CD4-positive, alpha-beta T cell treated with Interleukin-6 for 4 hours (primary cell): Measurements from ENCODE around the gene WBP1L.
"Not testable (repeated sequence)": the region's sequence is repeated elsewhere in the genome, so short reads cannot be mapped to it uniquely, and the experiment has no call there.

Experiments used
- DNase-seq: peaks from one replicate; pipeline ENCODE4 v3.0.0-alpha.2; 2020; ENCODE audit warnings: mixed read lengths

WBP1L gene

DNA sequence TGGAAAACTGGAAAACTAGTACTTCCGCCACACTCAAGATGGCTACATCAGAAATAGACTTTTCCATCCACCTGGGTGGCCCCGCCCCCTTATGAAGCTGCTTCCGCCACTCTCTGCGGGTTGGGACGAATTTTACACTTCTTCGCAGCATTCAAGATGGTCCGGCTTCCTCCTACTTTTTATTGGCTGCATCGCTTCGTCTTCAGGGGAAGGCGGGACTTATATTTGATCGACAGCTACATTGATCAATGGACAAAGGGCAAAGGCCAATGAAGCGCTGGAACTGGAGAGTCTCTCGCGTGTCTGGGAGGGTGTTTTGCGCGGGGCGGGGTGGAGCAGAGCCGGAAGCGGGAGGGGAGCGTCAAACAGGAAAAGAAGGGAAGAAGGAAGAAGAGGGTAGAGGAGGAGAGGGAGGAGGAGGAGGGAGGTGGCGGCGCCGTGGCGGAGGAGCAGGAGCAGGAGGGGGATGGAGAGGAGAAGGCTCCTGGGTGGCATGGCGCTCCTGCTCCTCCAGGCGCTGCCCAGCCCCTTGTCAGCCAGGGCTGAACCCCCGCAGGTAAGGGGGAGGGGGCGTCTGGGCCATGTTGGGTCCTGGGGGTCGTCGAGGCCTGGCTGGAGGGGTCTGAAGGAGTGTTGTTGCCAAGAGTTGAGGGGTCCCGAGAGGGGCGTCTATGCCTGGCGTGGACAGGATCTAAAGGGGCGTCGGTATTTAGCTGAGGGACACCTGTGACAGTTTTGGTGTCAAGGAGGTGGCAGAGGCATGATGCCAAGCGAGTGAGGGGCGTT, at the start of gene WBP1L:
WBP1L (plus strand) TSS at position 361 of the 786 bp plus-strand sequence; CDS start at position 467, 106 bp downstream.
- peak; percentile 96 for DNase-seq

DNA sequence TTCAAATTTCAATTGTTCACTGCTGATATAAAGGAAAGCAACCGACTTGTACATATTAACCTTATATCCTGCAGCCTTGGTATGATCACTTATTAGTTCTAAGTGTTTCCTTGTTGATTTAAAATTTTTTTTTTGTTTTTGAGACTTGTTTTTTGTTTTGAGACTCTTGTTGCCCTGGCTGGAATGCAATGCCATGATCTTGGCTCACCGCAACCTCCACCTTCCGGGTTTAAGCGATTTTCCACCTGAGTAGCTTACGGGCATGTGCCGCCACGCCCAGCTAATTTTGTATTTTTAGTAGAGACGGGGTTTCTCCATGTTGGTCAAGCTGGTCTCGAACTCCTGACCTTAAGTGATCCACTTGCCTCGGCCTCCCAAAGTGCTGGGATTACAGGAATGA, 48.3 kb upstream of the WBP1L start:
- not testable (repeated sequence) for DNase-seq

DNA sequence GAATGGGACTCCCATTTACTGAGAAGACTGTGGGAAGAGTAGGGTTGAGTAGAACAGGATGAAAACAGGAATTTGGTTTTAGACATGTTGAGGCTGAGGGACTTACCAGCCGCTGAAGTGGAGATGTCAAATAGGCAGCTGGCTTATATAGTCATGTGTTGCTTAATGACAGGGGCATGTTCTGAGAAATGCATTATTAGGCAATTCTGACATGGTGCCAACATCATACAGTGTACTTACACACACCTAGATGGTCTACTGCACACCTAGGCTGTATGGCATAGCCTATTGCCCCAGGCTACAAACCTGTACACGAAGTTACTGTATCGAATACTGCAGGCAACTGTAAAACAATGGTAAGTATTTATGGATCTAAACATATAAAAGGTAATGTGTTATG, 47.0 kb upstream of the WBP1L start:
- no peak for DNase-seq

DNA sequence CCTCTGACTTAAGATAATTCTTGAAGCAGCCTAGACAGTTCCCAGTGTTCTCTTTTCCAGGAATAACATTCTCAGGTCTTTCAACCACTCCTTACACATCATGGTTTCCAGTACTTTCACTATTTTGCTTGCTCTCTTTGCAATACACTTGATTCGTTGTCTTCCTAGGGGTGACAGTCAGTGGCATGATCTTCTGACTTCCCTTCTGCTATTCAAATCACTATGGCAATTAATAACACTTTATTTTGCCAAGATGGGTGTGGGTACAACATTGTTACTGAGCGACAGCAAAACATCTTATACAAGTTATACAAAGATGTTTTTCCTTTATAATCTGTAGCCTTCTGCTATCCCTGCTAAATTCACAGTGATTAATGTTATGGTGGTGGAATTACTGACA, 44.9 kb upstream of the WBP1L start:
- no peak for DNase-seq

DNA sequence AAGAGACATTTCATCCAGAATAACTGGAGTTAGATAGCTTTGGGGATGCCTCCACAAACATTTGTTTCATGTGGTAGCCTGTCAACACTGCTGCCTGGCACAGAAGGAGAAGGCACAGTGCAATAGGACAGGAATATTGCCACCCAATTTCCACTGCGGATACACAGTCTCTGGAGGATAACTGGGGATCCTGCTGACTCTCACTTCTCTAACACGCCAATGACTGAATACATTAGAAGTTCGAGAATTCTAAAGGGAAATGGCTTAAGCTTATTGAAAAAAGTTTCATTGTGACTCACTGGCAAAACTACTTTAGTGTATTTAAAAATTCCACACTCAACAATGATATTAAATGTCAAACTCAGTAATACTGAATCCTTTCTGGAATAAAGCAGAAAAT, 42.5 kb upstream of the WBP1L start:
- no peak for DNase-seq

DNA sequence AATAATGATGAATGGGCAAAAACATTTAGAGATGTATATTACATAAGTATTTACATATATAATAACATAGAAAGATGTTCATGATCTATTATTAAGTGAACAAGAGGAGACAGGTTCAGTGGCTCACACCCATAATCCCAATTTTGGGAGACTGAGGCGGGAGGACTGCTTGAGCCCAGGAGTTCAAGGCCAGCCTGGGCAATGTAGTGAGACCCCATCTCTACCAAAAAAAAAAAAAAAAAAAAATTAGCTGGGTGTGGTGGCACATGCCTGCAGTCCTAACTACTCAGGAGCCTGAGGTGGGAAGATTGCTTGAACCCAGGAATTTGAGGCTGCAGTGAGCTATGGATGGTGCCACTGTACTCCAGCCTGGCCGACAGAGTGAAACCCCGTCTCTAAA, 42.0 kb upstream of the WBP1L start:
- no peak for DNase-seq

DNA sequence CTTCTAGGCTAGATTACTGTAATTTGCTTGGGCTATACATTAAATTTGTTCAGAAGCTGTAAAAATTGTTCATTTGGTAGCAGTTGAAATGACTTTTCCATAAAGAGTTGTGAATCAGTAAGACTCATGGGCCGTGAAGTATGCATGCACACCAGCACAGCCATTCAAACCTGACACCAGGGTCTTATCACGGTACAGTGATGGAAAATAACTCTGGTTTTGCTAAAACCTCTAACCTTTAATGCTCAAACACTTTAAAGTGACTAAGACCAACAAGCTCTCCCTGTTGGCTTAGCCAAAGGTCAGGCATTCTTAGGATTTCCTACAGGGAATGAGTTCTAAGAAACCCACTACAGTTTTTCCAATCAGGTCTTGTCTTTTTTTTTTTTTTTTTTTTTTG, 41.0 kb upstream of the WBP1L start:
- no peak for DNase-seq

DNA sequence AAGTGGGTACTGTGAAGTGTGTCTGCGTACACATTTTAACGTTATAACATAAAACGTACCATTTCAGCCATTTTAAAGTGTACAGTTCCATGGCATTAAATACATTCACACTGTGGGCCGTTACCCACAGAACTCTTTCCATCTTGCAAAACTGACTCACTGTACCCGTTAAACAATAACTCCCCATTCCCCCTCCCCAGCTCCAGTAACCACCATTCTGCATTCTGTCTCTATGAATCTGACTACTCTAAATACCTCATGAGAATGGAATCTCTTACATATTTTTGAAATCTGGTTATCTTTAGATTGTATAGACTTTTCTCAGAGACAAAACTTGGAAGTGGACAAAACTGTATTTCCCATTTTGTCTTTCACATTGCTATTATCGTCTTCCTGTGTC, 38.8 kb upstream of the WBP1L start:
- DNase-seq: no peak

DNA sequence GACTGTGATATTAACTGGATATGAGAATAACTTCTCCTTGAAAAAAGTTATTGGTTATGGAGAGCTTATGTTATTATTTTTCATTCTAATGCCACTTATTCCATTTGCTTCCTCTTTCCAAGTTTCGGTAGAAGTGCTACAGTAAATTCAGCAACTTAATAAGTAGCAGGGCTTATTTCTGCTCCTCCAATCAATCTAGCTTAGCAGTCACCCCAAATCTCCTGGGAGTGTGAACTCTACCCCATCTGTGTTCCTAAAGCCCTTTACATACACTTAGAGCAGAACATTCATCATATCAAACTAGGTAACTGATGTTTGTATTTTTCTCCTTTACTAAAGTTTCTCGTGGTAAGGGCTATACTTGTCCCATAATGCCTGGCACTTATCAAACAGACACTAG, 38.2 kb upstream of the WBP1L start:
- no peak for DNase-seq

- no peak for DNase-seq
Measured at GRCh38 chr10:102710609-102711008, 33.1 kb upstream of the WBP1L start.

DNA sequence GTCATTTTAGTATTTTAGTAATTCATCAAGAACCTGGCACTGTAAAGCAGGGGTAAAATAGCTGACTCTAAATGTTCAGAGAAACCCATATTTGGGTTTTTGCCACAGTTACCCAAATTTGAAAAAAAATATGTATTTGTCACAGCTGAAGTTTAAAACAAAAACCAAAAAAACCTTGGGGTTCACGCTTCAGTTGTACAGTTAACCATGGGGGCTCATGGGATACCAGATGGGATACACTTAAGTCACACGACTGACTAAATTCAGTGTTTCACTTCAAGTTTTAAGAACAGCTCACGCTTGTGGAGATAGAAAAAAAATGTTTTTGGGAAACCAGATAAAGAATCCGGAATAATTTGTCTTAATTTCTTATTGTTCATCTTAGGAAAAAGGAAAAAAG, 31.7 kb upstream of the WBP1L start:
- DNase-seq: no peak

DNA sequence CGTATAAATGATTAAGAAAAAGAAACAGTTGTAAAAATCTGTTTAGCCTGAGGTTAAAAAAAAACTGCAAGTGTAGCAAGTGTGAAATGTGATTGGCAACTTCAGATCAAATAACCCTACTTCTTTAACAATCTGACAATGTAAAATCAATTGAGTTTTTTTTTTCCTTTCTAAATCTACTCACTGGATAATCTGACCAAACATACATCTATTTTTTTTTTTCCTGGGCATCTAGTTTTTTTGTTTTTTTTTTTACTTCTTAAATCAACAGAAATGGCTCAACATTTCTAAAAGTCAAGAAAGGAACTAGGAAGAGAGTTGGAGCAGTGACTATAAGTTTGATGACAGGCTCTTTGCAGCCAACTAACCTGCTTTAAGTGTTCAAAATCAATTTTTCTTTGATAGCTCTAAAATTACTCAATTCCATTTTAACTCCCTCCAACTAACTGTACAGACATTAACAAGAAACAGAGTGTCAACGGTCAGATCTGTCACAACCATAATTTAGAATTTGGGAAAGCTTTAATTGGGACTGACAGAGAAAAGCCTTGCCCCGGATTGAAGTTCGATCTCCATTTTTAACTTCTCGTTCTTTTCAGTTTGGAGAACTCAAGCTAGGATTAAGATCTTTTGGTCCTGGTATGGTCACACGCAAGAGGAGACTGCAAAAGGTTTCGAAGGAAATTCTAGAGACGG, 30.8 kb upstream of the WBP1L start:
- DNase-seq: no peak

GRCh38 chr10:102713539-102713813, 30.3 kb upstream of the WBP1L start:
- no peak for DNase-seq

DNA sequence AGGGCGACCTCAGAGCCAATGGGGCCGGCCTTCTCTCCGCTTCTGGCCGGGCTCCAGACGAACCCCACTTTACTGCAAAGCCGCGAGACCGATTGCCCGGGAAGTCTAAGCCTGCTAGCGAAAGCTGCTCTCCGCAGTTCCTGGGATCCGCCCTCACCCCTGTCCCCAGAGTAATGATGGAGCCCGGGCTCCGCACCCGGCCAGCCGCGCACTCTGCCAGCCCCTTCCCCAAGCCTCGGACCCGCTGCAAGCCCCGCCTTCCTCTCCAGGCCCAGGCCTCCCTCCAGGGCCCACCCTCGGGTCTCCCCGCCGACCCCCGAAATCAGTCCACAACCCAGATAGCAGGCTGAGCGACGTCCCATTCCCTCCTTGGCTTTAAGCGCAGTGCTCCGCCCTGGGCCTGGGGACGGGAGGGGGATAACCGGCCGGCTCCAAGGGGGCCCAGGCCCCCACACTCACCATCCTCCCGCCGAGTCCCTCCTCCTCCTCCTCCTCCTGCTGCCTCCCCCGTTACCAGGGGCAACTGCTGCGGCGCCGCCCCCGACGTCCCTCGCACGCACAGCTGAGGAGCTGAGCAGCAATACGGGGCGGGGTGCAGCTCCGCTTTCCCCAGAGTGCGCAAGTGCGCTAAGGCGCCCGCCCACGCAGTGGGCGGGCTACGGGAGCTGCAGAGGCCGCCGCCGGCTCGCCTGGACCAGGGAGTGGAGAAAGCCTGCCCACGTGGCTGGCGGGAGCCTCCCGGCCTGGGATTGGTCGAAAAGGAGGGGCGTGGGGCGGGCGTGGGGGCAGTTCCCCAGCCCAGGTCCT, 29.7 kb upstream of the WBP1L start, which contains the start of gene ARL3:
ARL3 (minus strand) TSS at position 584 of the 807 bp plus-strand sequence; CDS start at position 462, 122 bp downstream.
- DNase-seq: peak; percentile 97

- peak; percentile 61 for DNase-seq
Measured at GRCh38 chr10:102714621-102715455, 28.9 kb upstream of the WBP1L start, which contains the start of gene SFXN2. Gene SFXN2, plus strand, starts transcription at chr10:102714636. Its CDS starts 12,001 bp downstream, at chr10:102726637.

DNA sequence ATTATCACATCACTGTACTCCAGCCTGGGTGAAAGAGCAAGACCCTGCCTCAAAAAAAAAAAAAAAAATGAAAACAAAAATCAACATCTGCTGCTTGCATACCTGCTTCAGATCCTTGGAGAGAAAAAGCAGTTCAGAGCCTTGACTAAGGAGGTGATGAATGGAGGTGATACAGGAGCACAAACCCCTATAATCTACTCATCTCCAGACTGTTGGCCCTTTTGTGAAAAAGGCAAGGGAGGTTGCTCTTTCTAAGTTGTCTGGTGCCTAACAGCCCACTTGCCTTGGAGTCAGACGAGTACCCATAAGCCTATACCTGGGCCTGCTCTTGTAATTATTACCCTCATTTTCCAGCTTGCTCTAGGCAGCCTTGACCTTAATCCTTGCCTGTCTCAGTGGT, 27.9 kb upstream of the WBP1L start:
- DNase-seq: no peak

GRCh38 chr10:102716900-102717565, 26.7 kb upstream of the WBP1L start:
- not testable (repeated sequence) for DNase-seq

DNA sequence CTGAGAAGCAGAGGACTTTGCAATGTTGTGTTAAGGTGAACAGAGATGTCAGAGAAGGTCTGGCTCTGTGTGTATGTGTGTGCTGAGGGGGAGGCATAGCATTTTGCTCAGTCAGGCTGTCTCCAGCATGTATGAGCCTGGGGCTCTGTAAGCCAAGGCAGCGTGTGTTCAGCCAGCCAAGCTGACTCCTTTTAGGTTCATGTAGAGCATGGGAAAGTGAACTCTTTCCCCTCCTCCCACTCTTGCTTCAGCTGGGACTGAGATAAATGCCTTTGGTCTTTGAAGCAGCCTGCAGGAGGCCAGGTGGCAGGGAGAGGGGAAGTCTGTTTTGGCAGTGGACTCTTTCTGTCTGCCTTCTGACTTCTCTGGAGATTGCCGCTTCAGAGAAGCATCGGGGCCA, 25.5 kb upstream of the WBP1L start:
- no peak for DNase-seq

- no peak for DNase-seq
Measured at GRCh38 chr10:102720337-102720736, 23.4 kb upstream of the WBP1L start.

DNA sequence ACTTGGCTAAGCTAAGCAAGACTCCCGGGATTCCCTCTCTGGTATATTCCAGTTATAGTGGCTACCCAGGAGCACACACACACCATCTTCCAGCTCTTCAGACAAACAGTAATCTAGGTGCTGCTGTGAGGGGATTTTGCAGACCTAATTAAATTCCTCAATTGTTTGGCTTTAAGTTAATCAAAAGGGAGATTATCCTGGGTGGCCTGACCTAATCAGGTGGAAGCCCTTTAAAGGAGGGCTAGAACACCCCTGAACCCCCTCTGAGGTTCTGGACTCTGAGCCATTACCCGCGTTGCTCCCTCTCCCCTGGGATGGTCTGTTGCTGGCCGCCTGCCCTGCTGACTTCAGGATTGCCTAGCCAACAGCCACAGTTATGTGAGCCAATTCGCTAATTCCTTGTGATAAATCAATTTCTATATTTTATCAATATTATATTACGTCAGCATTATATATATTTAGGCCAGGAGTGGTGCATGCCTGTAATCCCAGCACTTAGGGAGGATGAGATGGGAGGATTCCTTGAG, 22.9 kb upstream of the WBP1L start:
- no peak for DNase-seq

GRCh38 chr10:102721954-102722353, 21.8 kb upstream of the WBP1L start:
- no peak for DNase-seq

- DNase-seq: no peak
Measured at GRCh38 chr10:102723989-102724388, 19.8 kb upstream of the WBP1L start.
